Endothelial cell (in vitro differentiated cells): Measurements from ENCODE around the gene STAT3. TPM values are rescaled to one million over a fixed set of nuclear protein-coding genes. Genes with fewer than 3 reads are reported as not detected.
"Not testable (repeated sequence)": the region's sequence is repeated elsewhere in the genome, so short reads cannot be mapped to it uniquely, and the experiment has no call there.

Source experiments
- DNase-seq: peaks from one replicate; pipeline ENCODE4 v3.0.0; 2021; ENCODE audit warnings: low spot score
- H3K27ac Mint-ChIP-seq: one replicate; pipeline ENCODE4 v1.8.0; 2021; ENCODE audit warnings: mixed read lengths, inconsistent platforms; ENCODE audit not compliant: unreplicated experiment
- H3K27me3 Mint-ChIP-seq: one replicate; pipeline ENCODE4 v1.8.0; 2021; ENCODE audit warnings: mild to moderate bottlenecking, moderate library complexity, mixed read lengths, inconsistent platforms; ENCODE audit not compliant: unreplicated experiment
- H3K36me3 Mint-ChIP-seq: one replicate; pipeline ENCODE4 v1.8.0; 2021; ENCODE audit warnings: mild to moderate bottlenecking, low read depth, mixed read lengths, inconsistent platforms; ENCODE audit not compliant: unreplicated experiment
- H3K4me1 Mint-ChIP-seq: one replicate; pipeline ENCODE4 v1.8.0; 2021; ENCODE audit warnings: mild to moderate bottlenecking, mixed read lengths, inconsistent platforms; ENCODE audit not compliant: unreplicated experiment
- H3K4me3 Mint-ChIP-seq: one replicate; pipeline ENCODE4 v1.8.0; 2021; ENCODE audit warnings: mild to moderate bottlenecking, mixed read lengths, inconsistent platforms; ENCODE audit not compliant: unreplicated experiment
- H3K9me3 Mint-ChIP-seq: one replicate; pipeline ENCODE4 v1.8.0; 2021; ENCODE audit warnings: mixed read lengths, inconsistent platforms; ENCODE audit not compliant: unreplicated experiment
- CTCF ChIP-seq: fragments of 200-600 bp; sonication (generic); IDR thresholded peaks from one replicate; pipeline ENCODE4 v1.5.0; 2021; ENCODE audit warnings: antibody characterized with exemption; ENCODE audit not compliant: unreplicated experiment
- total RNA-seq: library from RNA; stranded (reverse); fragmentation: NEBNext Ultra II Directional; extraction: Animal tissue kit (Norgen Biotek cat#: 25700); gene quantifications from one replicate; pipeline ENCODE4 v1.2.1, GENCODE V29; 2021; ENCODE audit not compliant: unreplicated experiment

Gene STAT3
- total RNA-seq, 1 donor from 2014 or later: 160 TPM

- no peaks in the 10 kb centered on the region for H3K9me3 Mint-ChIP-seq
- H3K36me3 Mint-ChIP-seq: no peaks in the 10 kb centered on the region
- peaks cover 19% of the 10 kb centered on the region for H3K4me1 Mint-ChIP-seq
- peak overlapping the region; percentile 3 for H3K27ac Mint-ChIP-seq
- TF ChIP-seq CTCF: no peak
- H3K27me3 Mint-ChIP-seq: no peaks in the 10 kb centered on the region
- no peak for DNase-seq
- no peak overlapping the region for H3K4me3 Mint-ChIP-seq
Measured at GRCh38 chr17:42361781-42362186, 26.5 kb downstream of the STAT3 start.

GRCh38 chr17:42360388-42360787 is 27.9 kb downstream of the STAT3 start:
- H3K27me3 Mint-ChIP-seq, H3K9me3 Mint-ChIP-seq, H3K4me3 Mint-ChIP-seq, DNase-seq, H3K27ac Mint-ChIP-seq, H3K36me3 Mint-ChIP-seq: not testable (repeated sequence)
- peaks cover 16% of the 10 kb centered on the region for H3K4me1 Mint-ChIP-seq

- Mint-ChIP-seq H3K27ac (no peak overlapping the region), H3K27me3 (no peaks in the 10 kb centered on the region), H3K9me3 (no peaks in the 10 kb centered on the region), H3K4me3 (no peak overlapping the region), H3K36me3 (no peaks in the 10 kb centered on the region), H3K4me1 (peaks cover 13% of the 10 kb centered on the region)
- TF ChIP-seq CTCF: no peak
- no peak for DNase-seq
Measured at GRCh38 chr17:42359133-42359532, 29.1 kb downstream of the STAT3 start.

GRCh38 chr17:42358434-42358833 is 29.8 kb downstream of the STAT3 start:
- H3K4me3 Mint-ChIP-seq: no peak overlapping the region
- no peak for TF ChIP-seq CTCF

GRCh38 chr17:42354956-42355843 is 33.0 kb downstream of the STAT3 start:
- Mint-ChIP-seq H3K4me1 (peaks cover 3% of the 10 kb centered on the region), H3K4me3 (no peak overlapping the region), H3K27ac (no peak overlapping the region)

More at GRCh38 chr17:42358434-42358833, 29.8 kb downstream of the STAT3 start:
- Mint-ChIP-seq H3K4me1 (peaks cover 13% of the 10 kb centered on the region), H3K27me3 (no peaks in the 10 kb centered on the region), H3K36me3 (no peaks in the 10 kb centered on the region), H3K9me3 (no peaks in the 10 kb centered on the region), H3K27ac (peak overlapping the region; percentile 36)
- DNase-seq: no peak

More at GRCh38 chr17:42354956-42355843, 33.0 kb downstream of the STAT3 start:
- no peak for TF ChIP-seq CTCF
- Mint-ChIP-seq H3K27me3 (no peaks in the 10 kb centered on the region), H3K9me3 (no peaks in the 10 kb centered on the region), H3K36me3 (no peaks in the 10 kb centered on the region)
- no peak for DNase-seq
